GM23338 (cell line): ENCODE results near the gene MTR.

Experiments
- CREB1 ChIP-seq: fragments of 250-450 bp; sonication (Bioruptor Pico); IDR thresholded peaks from 2 replicates; pipeline ENCODE4 v1.5.0; 2020; ENCODE audit warnings: low read depth, mild to moderate bottlenecking, moderate library complexity
- ETS1 ChIP-seq: IDR thresholded peaks from 2 replicates; pipeline ENCODE4 v1.6.1; 2016; ENCODE audit warnings: antibody characterized with exemption
- EZH2 ChIP-seq: fragments of 200-600 bp; sonication (generic); IDR thresholded peaks from one replicate; pipeline ENCODE4 v1.8.0; 2017; ENCODE audit warnings: antibody characterized with exemption, mild to moderate bottlenecking, low read depth; ENCODE audit not compliant: unreplicated experiment
- EZH2phosphoT487 ChIP-seq: fragments of 200-600 bp; sonication (generic); IDR thresholded peaks from one replicate; pipeline ENCODE4 v1.8.1; 2018; ENCODE audit warnings: antibody characterized with exemption; ENCODE audit not compliant: unreplicated experiment
- JUNB ChIP-seq: IDR thresholded peaks from one replicate; pipeline ENCODE4 v1.6.1; 2016; ENCODE audit warnings: antibody characterized with exemption; ENCODE audit not compliant: unreplicated experiment
- NANOG ChIP-seq: IDR thresholded peaks from 2 replicates; pipeline ENCODE4 v1.6.1; 2016; ENCODE audit warnings: antibody characterized with exemption, borderline replicate concordance
- POLR2AphosphoS5 ChIP-seq: IDR thresholded peaks from 2 replicates; pipeline ENCODE4 v1.6.1; 2016; ENCODE audit warnings: antibody characterized with exemption, low read depth
- REST ChIP-seq: IDR thresholded peaks from one replicate; pipeline ENCODE4 v1.6.1; 2018; ENCODE audit warnings: antibody characterized with exemption; ENCODE audit not compliant: unreplicated experiment
- STAT1 ChIP-seq: IDR thresholded peaks from one replicate; pipeline ENCODE4 v1.6.1; 2016; ENCODE audit warnings: antibody characterized with exemption; ENCODE audit not compliant: unreplicated experiment
- ZNF114 ChIP-seq: fragments of 250-450 bp; sonication (Bioruptor Pico); IDR thresholded peaks from 2 replicates; pipeline ENCODE4 v1.5.0; 2020; ENCODE audit warnings: mild to moderate bottlenecking, moderate library complexity
- ZNF331 ChIP-seq: fragments of 250-450 bp; sonication (Bioruptor Pico); IDR thresholded peaks from 2 replicates; pipeline ENCODE4 v1.5.0; 2020; ENCODE audit warnings: low read depth, mild to moderate bottlenecking, moderate library complexity
- TF ChIP-seq, protein P1 (sequence below), 2 experiments: fragments of 200-600 bp in 1 of 2; sonication (generic) in 1 of 2; conservative IDR thresholded peaks; 2 replicates each; pipeline versions ENCODE4 v1.5.1 to v1.6.1; 2016 to 2017; ENCODE audit warnings: antibody characterized with exemption in 2 of 2, low read depth in 2 of 2, mild to moderate bottlenecking in 2 of 2, moderate library complexity in 1 of 2

DNA sequence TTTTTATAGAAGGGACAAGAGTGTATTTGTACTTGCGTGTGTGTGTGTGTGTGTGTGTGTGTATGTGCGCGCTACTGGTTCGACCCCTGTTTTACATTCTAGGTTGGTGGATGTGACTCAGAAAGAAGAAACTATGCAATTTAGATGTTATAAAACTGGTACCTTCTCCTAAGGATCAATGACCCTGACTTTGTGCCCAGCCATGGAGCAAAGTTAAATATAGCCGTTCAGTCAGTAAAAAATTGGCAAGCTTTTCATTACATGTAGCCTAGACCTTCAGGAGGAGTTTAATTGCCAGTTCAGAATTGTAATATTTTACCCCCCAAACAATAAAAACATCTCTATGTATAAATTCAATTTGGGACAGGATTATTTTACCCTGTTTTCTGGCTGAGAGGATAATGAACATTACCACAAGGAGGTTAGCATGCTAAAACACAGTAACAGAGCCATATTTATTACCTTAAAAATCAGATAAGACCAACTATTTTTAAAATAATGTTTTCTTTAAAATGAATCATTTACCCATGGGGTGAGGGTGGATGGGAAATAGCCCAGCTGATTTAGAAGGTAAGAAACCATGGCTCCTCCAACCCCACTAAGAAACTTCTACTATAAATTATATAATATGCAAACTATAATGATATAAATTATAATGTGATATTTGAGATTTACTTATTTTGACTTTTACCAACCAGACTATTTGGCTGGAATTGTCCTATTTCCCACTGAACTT lies 33.5 kb upstream of the MTR start:
- TF ChIP-seq EZH2 = no peak
- TF ChIP-seq POLR2AphosphoS5 = no peak
- TF ChIP-seq, protein P1, sequence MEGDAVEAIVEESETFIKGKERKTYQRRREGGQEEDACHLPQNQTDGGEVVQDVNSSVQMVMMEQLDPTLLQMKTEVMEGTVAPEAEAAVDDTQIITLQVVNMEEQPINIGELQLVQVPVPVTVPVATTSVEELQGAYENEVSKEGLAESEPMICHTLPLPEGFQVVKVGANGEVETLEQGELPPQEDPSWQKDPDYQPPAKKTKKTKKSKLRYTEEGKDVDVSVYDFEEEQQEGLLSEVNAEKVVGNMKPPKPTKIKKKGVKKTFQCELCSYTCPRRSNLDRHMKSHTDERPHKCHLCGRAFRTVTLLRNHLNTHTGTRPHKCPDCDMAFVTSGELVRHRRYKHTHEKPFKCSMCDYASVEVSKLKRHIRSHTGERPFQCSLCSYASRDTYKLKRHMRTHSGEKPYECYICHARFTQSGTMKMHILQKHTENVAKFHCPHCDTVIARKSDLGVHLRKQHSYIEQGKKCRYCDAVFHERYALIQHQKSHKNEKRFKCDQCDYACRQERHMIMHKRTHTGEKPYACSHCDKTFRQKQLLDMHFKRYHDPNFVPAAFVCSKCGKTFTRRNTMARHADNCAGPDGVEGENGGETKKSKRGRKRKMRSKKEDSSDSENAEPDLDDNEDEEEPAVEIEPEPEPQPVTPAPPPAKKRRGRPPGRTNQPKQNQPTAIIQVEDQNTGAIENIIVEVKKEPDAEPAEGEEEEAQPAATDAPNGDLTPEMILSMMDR (conservative IDR thresholded peaks at IDR 0.05; ENCODE audit: low read depth in 2 of 2) = no peak
- TF ChIP-seq REST = no peak
- no peak for TF ChIP-seq CREB1 (CRISPR knock-in tag)
- no peak for TF ChIP-seq EZH2phosphoT487
- TF ChIP-seq ZNF331 (CRISPR knock-in tag) = no peak
- TF ChIP-seq ETS1 = no peak
- no peak for TF ChIP-seq NANOG
- no peak for TF ChIP-seq ZNF114
- no peak for TF ChIP-seq JUNB
- TF ChIP-seq STAT1 = no peak
